ENCODE data around the gene APRT.
"Not testable (repeated sequence)": the region's sequence is repeated elsewhere in the genome, so short reads cannot be mapped to it uniquely, and the experiment has no call there.

Gene APRT

GRCh38 chr16:88772871-88773811 is 38.6 kb downstream of the APRT start:
- no peak for DNase-seq (ENCODE audit: low spot score)

- not testable (repeated sequence) for DNase-seq (ENCODE audit: low spot score)
These were observed 39.9 kb downstream of the APRT start for GRCh38 chr16:88771781-88772180.

- DNase-seq (ENCODE audit: low spot score) = no peak
These were observed 40.4 kb downstream of the APRT start for GRCh38 chr16:88771294-88771772.

GRCh38 chr16:88770461-88771293 is 41.1 kb downstream of the APRT start:
- peak; percentile 82 for DNase-seq (ENCODE audit: low spot score)

GRCh38 chr16:88769617-88770460 is 41.9 kb downstream of the APRT start:
- DNase-seq (ENCODE audit: low spot score) = peak; percentile 52

GRCh38 chr16:88768071-88768783 is 43.5 kb downstream of the APRT start:
- DNase-seq (ENCODE audit: low spot score) = no peak

- no peak for DNase-seq (ENCODE audit: low spot score)
These were observed 44.1 kb downstream of the APRT start for GRCh38 chr16:88767546-88768070.

- no peak for DNase-seq (ENCODE audit: low spot score)
These were observed 44.8 kb downstream of the APRT start for GRCh38 chr16:88766975-88767374.

GRCh38 chr16:88764913-88765349 is 46.8 kb downstream of the APRT start:
- DNase-seq (ENCODE audit: low spot score) = no peak

GRCh38 chr16:88764080-88764479 is 47.6 kb downstream of the APRT start:
- DNase-seq (ENCODE audit: low spot score) = no peak

GRCh38 chr16:88763502-88764053 is 48.1 kb downstream of the APRT start:
- peak; percentile 40 for DNase-seq (ENCODE audit: low spot score)

- DNase-seq (ENCODE audit: low spot score) = no peak
These were observed 48.8 kb downstream of the APRT start for GRCh38 chr16:88762941-88763340.

- DNase-seq (ENCODE audit: low spot score) = no peak
These were observed 49.4 kb downstream of the APRT start for GRCh38 chr16:88762258-88762870.

GRCh38 chr16:88761830-88762229 is 49.9 kb downstream of the APRT start:
- no peak for DNase-seq (ENCODE audit: low spot score)

- DNase-seq (ENCODE audit: low spot score) = no peak
These were observed 50.6 kb downstream of the APRT start for GRCh38 chr16:88761143-88761534.

- DNase-seq (ENCODE audit: low spot score) = no peak
These were observed 51.1 kb downstream of the APRT start for GRCh38 chr16:88760424-88761142.

- no peak for DNase-seq (ENCODE audit: low spot score)
These were observed 51.8 kb downstream of the APRT start for GRCh38 chr16:88759976-88760350.

All from SW480 (cell line).